Fibroblast of villous mesenchyme (primary cell): Measurements from ENCODE around the gene LDB2. TPM values are rescaled to one million over a fixed set of nuclear protein-coding genes. Genes with fewer than 3 reads are reported as not detected.

Experiments used
- DNase-seq: peaks from one replicate; pipeline ENCODE4 v3.0.0-alpha.2; 2010; ENCODE audit warnings: low read depth
- H3K4me3 ChIP-seq: 2 replicates; pipeline ENCODE4 v1.5.1; 2011; ENCODE audit warnings: low read depth, mild to moderate bottlenecking, low read length
- total RNA-seq: library from RNA; depleted of rRNA; stranded (reverse); fragments of >200 nt; gene quantifications from 2 replicates; pipeline ENCODE4 v1.2.3, GENCODE V29; 2012
- TF ChIP-seq, protein P1 (sequence below): IDR thresholded peaks from 2 replicates; pipeline ENCODE4 v1.5.1; 2012; ENCODE audit warnings: low read depth, mild to moderate bottlenecking, low read length; ENCODE audit not compliant: insufficient read depth

LDB2 gene
- total RNA-seq, 1 donor: 19.9 TPM

DNA sequence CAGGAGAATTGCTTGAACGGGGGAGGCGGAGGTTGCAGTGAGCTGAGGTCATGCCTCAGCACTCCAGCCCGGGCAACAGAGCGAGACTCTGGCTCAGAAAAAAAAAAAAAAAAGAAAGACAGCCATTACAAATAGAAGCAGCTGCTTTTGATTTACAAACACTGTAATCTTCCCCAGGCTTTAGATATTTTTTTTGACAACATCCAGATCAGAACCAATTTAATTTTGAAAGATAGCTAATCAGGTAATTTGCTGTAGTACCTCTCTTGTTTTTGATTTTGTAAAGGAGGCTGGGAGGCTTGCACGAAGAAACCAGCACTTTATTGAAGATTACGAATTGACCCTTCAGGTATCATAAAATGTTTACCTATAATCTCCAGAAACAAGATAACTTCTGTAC lies 107.0 kb downstream of the LDB2 start:
- TF ChIP-seq, protein P1, sequence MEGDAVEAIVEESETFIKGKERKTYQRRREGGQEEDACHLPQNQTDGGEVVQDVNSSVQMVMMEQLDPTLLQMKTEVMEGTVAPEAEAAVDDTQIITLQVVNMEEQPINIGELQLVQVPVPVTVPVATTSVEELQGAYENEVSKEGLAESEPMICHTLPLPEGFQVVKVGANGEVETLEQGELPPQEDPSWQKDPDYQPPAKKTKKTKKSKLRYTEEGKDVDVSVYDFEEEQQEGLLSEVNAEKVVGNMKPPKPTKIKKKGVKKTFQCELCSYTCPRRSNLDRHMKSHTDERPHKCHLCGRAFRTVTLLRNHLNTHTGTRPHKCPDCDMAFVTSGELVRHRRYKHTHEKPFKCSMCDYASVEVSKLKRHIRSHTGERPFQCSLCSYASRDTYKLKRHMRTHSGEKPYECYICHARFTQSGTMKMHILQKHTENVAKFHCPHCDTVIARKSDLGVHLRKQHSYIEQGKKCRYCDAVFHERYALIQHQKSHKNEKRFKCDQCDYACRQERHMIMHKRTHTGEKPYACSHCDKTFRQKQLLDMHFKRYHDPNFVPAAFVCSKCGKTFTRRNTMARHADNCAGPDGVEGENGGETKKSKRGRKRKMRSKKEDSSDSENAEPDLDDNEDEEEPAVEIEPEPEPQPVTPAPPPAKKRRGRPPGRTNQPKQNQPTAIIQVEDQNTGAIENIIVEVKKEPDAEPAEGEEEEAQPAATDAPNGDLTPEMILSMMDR: no peak
- no peak overlapping the region for H3K4me3 ChIP-seq
- no peak for DNase-seq

DNA sequence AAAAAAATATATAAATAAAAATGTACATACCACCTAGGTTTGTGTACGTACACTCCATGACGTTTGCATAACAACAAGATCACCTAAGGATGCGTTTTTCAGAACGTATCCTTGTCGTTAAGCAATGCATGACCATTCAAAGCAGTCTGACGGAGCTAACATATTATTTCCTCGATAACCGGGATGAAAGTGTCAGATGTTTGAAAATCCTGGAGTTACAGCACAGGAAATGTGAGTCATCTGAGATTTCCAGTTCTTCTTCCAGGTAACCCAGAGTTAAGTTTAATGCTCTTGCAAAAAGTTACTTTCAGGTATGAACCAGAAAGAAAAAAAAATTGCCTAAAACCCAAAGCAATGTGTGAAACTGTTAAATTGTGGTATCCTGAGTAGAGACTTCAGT lies 107.9 kb downstream of the LDB2 start:
- DNase-seq: no peak
- H3K4me3 ChIP-seq: no peak overlapping the region
- TF ChIP-seq, protein P1: no peak

DNA sequence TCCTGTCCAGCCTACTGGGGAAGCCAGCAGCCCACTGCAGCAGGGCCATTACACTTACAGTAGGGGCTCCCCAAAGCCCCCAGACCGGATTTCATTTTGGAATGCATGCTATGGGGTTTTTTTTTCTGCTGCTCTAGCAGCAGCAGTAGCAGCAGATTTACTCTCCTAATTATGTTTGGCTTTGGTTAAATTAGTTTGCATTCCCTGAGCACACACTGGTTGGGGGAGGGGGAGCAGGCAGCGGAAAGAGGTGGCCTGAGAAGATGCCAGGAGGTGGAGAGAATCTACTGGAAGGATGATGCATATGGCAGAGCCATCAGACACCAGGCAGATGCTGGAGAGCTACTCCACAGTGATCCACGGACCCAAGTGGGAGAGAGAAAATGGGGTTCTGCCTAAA lies 109.6 kb downstream of the LDB2 start:
- TF ChIP-seq, protein P1: no peak
- H3K4me3 ChIP-seq: no peak overlapping the region
- DNase-seq: no peak

DNA sequence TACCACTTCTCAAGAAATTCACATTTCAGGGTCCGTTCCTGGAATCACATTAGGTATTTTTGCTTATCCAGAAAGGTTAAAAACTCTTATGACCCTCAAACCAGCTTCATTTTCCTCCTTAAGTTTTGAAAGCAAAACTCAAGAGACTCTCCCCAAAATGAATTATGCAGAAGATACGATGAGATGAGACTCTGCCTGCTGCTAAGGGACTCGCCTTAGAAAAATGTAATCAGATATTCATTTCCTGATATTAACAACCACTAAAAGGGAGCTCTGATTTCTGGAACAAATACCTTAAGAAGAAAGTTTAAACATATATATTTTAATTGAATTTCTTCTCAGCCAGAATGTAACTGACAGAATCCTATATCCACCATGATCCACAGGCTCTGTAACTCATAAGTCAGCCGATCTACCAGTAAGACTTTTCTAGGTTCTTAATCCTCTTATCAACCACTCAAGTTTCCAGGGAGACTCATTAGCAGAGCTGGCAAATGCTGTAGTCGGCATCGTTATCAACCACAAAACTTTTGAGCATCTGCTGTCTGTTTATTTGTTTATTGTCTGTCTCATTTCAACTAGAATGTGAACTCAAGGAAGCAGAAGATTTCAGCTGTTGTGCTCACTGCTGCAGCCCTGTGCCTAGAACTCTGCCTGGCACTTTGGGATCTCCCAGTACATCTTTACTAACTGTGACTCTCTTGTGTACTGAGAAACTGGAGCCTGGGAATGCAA lies 112.5 kb downstream of the LDB2 start:
- H3K4me3 ChIP-seq: no peak overlapping the region
- TF ChIP-seq, protein P1: no peak
- peak; percentile 78 for DNase-seq

DNA sequence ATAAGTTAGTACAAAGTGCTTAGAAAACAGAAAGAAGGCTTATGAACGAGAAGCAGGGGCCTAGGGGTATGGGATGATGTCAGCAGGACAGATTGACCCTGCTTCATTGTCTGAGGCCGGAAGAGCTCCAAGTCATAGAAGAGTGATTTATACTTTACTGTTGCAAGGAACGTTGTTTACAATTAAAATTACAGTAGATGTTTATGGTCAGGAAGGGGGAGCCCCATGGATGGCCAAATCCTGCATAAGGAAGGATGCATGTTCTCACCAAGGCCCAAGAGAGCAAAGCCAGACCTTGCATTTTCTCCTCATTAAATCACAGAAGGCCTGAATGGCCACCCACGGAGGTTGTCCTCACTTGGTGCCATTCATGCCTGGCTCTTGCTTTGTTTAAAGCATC lies 115.3 kb downstream of the LDB2 start:
- TF ChIP-seq, protein P1: no peak
- no peak overlapping the region for H3K4me3 ChIP-seq
- peak; percentile 6 for DNase-seq

DNA sequence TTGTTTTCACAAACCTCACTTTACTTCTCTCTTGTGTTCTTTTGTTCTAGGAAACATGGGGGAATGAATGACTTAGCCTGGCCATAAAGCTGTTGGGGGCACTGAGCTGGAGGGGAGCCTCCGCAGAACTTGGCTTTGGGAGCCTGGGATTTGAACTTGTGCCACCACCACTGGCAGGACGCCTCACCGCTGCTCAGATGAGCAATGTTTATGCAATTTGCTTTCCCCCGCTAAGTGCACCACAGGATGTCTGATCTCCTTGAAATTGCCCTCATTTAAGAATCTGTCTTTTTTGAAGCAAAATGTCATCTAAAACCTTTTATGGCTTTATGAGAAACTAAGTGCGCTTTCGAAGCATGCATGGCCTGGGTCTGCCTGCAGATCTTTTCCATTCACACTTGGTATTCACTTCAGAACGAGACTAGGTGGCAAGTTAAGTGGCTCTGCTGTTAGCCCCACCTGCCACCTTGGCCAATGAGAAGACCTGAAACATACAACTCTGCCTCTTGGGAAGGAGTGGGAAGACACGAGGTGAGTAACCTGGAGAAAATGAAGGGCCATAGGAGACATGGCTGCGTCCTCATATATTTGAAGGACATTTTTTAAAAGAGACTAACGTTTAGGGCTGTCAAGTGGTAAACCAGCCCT lies 119.3 kb downstream of the LDB2 start:
- TF ChIP-seq, protein P1: no peak
- DNase-seq: no peak
- H3K4me3 ChIP-seq: no peak overlapping the region

DNA sequence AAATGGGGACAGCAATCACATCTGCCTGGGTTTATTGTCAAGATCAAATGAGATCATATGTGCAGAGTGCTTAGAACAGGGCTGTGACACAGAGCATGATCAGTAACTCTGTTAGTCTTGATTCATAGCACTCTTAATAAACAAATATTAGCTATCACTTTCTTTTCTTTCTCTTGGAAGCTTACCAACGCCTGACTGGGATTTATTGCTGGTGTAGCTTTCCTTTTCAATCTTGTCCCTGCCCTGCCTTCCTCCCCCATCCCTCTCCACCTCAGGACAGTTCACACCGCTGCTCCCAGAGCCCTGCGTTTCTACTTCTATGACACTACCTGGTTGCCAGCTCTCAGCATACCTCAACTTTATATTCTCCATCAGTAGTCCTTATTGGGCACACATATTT lies 120.7 kb downstream of the LDB2 start:
- TF ChIP-seq, protein P1: no peak
- DNase-seq: no peak
- H3K4me3 ChIP-seq: no peak overlapping the region
